Keratinocyte (primary cell): ENCODE data around the gene PDZD7.

Experiments
- CTCF ChIP-seq, 3 experiments: IDR thresholded peaks in 1 of 3; conservative IDR thresholded peaks in 1 of 3; optimal IDR thresholded peaks in 1 of 3; 2 replicates in 2 of 3; 3 replicates in 1 of 3; pipeline versions ENCODE3 to v1.5.1; 2011; ENCODE audit warnings: low read length in 3 of 3, mild to moderate bottlenecking in 3 of 3, moderate library complexity in 2 of 3, control low read depth in 1 of 3, inconsistent platforms in 1 of 3; ENCODE audit not compliant: insufficient read depth in 2 of 3; ENCODE audit errors: extremely low read depth in 1 of 3
- EZH2 ChIP-seq: IDR thresholded peaks from one replicate; pipeline ENCODE4 v1.6.1; 2012; ENCODE audit warnings: inconsistent platforms, mild to moderate bottlenecking, low read length, moderate library complexity

- TF ChIP-seq CTCF (optimal IDR thresholded peaks at IDR 0.05 in 1 of 3, IDR thresholded peaks at IDR 0.05 in 1 of 3, conservative IDR thresholded peaks at IDR 0.05 in 1 of 3; ENCODE audit: extremely low read depth in 1 of 3, insufficient read depth in 2 of 3, low read length in 3 of 3) (no peak), EZH2 (no peak)
Measured at GRCh38 chr10:100988166-100988565, 42.8 kb downstream of the PDZD7 start.
